ENCODE measurements around the gene NPIPB8. TPM values are rescaled to one million over a fixed set of nuclear protein-coding genes. Genes with fewer than 3 reads are reported as not detected.

NPIPB8 gene
- total and polyA plus RNA-seq, 2 of the 13 experiments (the other 11 are each of a cell fraction or from before 2014, with no cell fraction given): 0.49 to 2.3 TPM

GRCh38 chr16:28596840-28597691 is 40.8 kb upstream of the NPIPB8 start, which contains the start of gene SULT1A2 (continued):
- TF ChIP-seq NR2F6 (IDR thresholded peaks at IDR 0.05) (no peak), NR2F6 (CRISPR knock-in tag; IDR thresholded peaks at IDR 0.05) (peak; percentile 45; the same call in 1 of the 2 replicates), ATF2 (CRISPR knock-in tag; IDR thresholded peaks at IDR 0.05) (no peak), ZKSCAN8 (CRISPR knock-in tag; IDR thresholded peaks at IDR 0.05; ENCODE audit: borderline replicate concordance) (no peak), ZNF292 (CRISPR knock-in tag; IDR thresholded peaks at IDR 0.05; ENCODE audit: borderline replicate concordance, low read depth) (no peak), SIN3B (IDR thresholded peaks at IDR 0.05; ENCODE audit: low read length) (no peak), SNAPC5 (CRISPR knock-in tag; IDR thresholded peaks at IDR 0.05; ENCODE audit: borderline replicate concordance) (no peak), SRSF4 (IDR thresholded peaks at IDR 0.05; ENCODE audit: low read depth, low read length, poor library complexity, severe bottlenecking) (no peak), CENPX (CRISPR knock-in tag; IDR thresholded peaks at IDR 0.05) (no peak), FOXK1 (CRISPR knock-in tag; IDR thresholded peaks at IDR 0.05; ENCODE audit: borderline replicate concordance, low read depth) (no peak), ZNF101 (CRISPR knock-in tag; IDR thresholded peaks at IDR 0.05; ENCODE audit: borderline replicate concordance, low read depth) (no peak), NFE2 (CRISPR knock-in tag; IDR thresholded peaks at IDR 0.05) (no peak), MATR3 (CRISPR knock-in tag; IDR thresholded peaks at IDR 0.05) (no peak), ZNF326 (CRISPR knock-in tag; IDR thresholded peaks at IDR 0.05; ENCODE audit: borderline replicate concordance) (no peak)
- TF ChIP-seq, protein P1, sequence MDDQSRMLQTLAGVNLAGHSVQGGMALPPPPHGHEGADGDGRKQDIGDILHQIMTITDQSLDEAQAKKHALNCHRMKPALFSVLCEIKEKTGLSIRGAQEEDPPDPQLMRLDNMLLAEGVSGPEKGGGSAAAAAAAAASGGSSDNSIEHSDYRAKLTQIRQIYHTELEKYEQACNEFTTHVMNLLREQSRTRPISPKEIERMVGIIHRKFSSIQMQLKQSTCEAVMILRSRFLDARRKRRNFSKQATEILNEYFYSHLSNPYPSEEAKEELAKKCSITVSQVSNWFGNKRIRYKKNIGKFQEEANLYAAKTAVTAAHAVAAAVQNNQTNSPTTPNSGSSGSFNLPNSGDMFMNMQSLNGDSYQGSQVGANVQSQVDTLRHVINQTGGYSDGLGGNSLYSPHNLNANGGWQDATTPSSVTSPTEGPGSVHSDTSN (CRISPR knock-in tag; IDR thresholded peaks at IDR 0.05; ENCODE audit: borderline replicate concordance): no peak
- TF ChIP-seq, protein P2, sequence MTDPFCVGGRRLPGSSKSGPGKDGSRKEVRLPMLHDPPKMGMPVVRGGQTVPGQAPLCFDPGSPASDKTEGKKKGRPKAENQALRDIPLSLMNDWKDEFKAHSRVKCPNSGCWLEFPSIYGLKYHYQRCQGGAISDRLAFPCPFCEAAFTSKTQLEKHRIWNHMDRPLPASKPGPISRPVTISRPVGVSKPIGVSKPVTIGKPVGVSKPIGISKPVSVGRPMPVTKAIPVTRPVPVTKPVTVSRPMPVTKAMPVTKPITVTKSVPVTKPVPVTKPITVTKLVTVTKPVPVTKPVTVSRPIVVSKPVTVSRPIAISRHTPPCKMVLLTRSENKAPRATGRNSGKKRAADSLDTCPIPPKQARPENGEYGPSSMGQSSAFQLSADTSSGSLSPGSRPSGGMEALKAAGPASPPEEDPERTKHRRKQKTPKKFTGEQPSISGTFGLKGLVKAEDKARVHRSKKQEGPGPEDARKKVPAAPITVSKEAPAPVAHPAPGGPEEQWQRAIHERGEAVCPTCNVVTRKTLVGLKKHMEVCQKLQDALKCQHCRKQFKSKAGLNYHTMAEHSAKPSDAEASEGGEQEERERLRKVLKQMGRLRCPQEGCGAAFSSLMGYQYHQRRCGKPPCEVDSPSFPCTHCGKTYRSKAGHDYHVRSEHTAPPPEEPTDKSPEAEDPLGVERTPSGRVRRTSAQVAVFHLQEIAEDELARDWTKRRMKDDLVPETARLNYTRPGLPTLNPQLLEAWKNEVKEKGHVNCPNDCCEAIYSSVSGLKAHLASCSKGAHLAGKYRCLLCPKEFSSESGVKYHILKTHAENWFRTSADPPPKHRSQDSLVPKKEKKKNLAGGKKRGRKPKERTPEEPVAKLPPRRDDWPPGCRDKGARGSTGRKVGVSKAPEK (CRISPR knock-in tag; IDR thresholded peaks at IDR 0.05; ENCODE audit: borderline replicate concordance): no peak

All from HepG2 (cell line).